ES-I3 (cell line): ENCODE data around the gene NAXD.

Experiments
- H3K36me3 ChIP-seq: 2 replicates; pipeline ENCODE4 v1.6.1; 2013; ENCODE audit warnings: mild to moderate bottlenecking, low read length, control low read depth, moderate library complexity; ENCODE audit not compliant: insufficient read depth
- H3K4me1 ChIP-seq: 2 replicates; pipeline ENCODE4 v1.6.1; 2013; ENCODE audit warnings: mild to moderate bottlenecking, control low read depth, low read length; ENCODE audit not compliant: insufficient read depth
- H3K9ac ChIP-seq: 2 replicates; pipeline ENCODE4 v1.6.1; 2013; ENCODE audit warnings: low read depth, mild to moderate bottlenecking, low read length, moderate library complexity
- H3K9me3 ChIP-seq: 2 replicates; pipeline ENCODE4 v1.6.1; 2013; ENCODE audit warnings: mild to moderate bottlenecking, low read length, moderate library complexity; ENCODE audit not compliant: control insufficient read depth, insufficient read depth

NAXD gene

DNA sequence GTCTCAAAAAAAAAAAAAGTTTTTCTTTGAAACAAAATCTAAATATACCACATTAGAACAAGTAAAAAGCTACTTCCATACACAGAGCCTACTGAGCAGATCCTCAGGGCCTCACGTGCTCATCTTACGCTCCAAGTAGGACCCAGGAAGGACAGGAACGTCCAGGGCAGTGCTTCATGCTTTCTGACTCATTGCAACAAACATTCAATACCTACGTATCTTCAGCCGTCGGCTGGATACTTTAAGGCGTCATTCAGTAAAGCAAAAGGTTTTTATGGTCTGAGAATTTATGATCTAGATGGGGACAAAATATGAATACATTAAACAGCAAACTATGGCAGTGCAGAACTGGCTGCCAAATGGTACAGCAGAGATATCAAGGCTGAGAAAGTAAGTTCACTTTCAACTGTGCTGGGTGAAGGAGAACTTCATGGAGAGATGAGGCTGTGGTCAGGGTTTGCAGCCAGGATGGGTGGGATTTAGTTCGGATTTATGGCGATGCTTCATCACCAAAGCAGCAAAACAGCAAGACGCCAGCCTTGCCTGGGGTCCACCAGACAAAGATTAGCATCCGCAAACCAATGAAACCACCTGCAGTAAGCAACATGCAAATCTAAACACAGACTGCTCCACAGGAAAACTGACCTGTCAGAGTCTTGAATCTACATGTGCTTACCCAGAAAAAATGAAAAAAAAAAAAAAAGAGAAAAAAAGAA, 70.1 kb downstream of the NAXD start:
- Histone ChIP-seq H3K36me3 (peaks cover 6% of the 10 kb centered on the region), H3K4me1 (no peaks in the 10 kb centered on the region), H3K9me3 (no peaks in the 10 kb centered on the region), H3K9ac (no peak overlapping the region)

DNA sequence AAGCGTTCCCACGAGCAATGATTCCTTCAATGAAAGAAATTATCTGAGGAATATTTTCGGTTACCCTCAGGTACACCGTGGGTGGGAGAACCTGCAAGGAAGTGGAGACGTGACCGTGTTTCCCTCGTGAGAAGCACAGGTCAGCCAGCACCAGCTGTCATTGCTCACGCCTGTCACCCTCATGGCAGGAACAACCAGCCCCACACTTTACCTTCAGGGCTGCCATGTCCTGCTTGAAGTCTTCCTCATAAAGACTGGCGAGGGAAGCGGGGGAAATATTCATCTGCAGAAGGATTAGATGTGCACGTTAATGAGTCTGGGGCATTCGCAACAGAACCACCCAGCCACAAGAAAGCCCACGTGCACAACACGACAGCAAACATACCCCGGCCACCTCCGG, 72.4 kb downstream of the NAXD start:
- Histone ChIP-seq H3K9ac (no peak overlapping the region), H3K36me3 (no peaks in the 10 kb centered on the region; the same call in none of the 2 replicates), H3K9me3 (no peaks in the 10 kb centered on the region), H3K4me1 (no peaks in the 10 kb centered on the region)

DNA sequence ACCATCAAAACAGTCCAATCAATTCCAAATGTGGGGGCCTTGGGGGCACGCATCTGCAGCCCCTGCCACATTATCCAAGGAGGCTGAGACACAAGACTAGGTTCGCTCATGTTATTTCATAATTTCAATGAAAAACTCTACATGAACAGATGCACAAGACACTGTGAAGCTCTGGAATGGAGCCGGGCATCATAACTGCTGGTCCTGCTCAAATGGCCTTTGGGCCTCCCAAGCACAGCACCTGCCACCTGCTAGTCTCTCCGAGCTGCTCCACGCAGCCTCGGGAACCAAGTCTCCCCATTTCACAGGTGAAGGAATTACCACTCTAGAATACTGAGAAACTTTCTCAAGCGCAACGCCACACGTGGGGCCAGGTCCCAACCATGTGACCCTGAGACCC, 73.7 kb downstream of the NAXD start:
- Histone ChIP-seq H3K36me3 (no peaks in the 10 kb centered on the region; the same call in none of the 2 replicates), H3K4me1 (no peaks in the 10 kb centered on the region), H3K9ac (no peak overlapping the region), H3K9me3 (no peaks in the 10 kb centered on the region)
